Measurements from ENCODE around the gene HGS. TPM values are rescaled to one million over a fixed set of nuclear protein-coding genes. Genes with fewer than 3 reads are reported as not detected.
"Not testable (repeated sequence)": the region's sequence is repeated elsewhere in the genome, so short reads cannot be mapped to it uniquely, and the experiment has no call there.

The HGS gene
- total RNA-seq, 1 experiment from 2014 or later, result 146 TPM

GRCh38 chr17:81665205-81666091 is 18.4 kb upstream of the HGS start:
- Histone ChIP-seq H3K27ac (peak overlapping the region; percentile 58), H3K4me1 (replicated peaks) (peaks cover 23% of the 10 kb centered on the region), H3K27me3 (replicated peaks) (no peaks in the 10 kb centered on the region), H3K4me3 (peak overlapping the region; percentile 85), H3K36me3 (peaks cover 55% of the 10 kb centered on the region), H3K9me3 (replicated peaks) (no peaks in the 10 kb centered on the region)
- DNase-seq (ENCODE audit: low read depth in 1 of 2, low spot score in 2 of 2), result peak in 1 of 2 experiments; percentile 64

GRCh38 chr17:81666092-81666341 is 17.8 kb upstream of the HGS start:
- peaks cover 61% of the 10 kb centered on the region for H3K36me3 ChIP-seq
- H3K27ac ChIP-seq, result peak overlapping the region; percentile 58
- H3K4me3 ChIP-seq, result peak overlapping the region; percentile 85
- DNase-seq (ENCODE audit: low read depth in 1 of 2, low spot score in 2 of 2), result peak in 1 of 2 experiments; percentile 66
- H3K27me3 ChIP-seq (replicated peaks), result no peaks in the 10 kb centered on the region
- H3K4me1 ChIP-seq (replicated peaks), result peaks cover 23% of the 10 kb centered on the region
- H3K9me3 ChIP-seq (replicated peaks), result no peaks in the 10 kb centered on the region

- Histone ChIP-seq H3K27me3 (replicated peaks) (no peaks in the 10 kb centered on the region), H3K9me3 (replicated peaks) (no peaks in the 10 kb centered on the region), H3K4me3 (peak within 1 kb of the TSS; percentile 85), H3K4me1 (replicated peaks) (peaks cover 23% of the 10 kb centered on the region), H3K27ac (peak within 1 kb of the TSS; percentile 58), H3K36me3 (peaks cover 67% of the 10 kb centered on the region)
- DNase-seq (ENCODE audit: low read depth in 1 of 2, low spot score in 2 of 2), result peak; percentile 95 to 99
These were observed 17.2 kb upstream of the HGS start, which contains the start of the genes CCDC137 and OXLD1 for GRCh38 chr17:81666342-81667191. CCDC137 (plus strand) TSS chr17:81666737; CDS start chr17:81666767, 30 bp downstream. OXLD1 (minus strand) TSS chr17:81666605; CDS start chr17:81666577, 28 bp downstream.

DNA sequence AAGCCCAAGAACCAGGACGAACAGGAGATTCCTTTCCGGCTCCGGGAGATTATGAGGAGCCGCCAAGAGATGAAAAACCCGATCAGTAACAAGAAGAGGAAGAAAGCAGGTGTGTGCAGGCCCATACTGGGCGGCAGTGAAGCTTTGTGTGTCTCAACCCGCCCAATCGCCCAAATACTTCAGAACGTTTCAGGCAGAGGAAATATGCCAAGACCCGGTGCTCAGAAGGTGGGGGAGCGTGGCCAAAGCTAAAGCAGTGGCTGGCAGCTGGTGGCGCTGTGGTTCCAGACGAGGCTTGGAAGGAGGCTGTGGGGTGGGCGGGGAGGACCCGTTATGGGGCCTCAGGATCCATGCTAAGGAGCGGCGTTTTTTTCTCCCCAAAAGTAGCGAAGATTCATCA is 16.1 kb upstream of the HGS start:
- Histone ChIP-seq H3K27me3 (replicated peaks) (no peaks in the 10 kb centered on the region), H3K4me1 (replicated peaks) (peaks cover 23% of the 10 kb centered on the region), H3K4me3 (peak overlapping the region; percentile 85), H3K9me3 (replicated peaks) (no peaks in the 10 kb centered on the region), H3K36me3 (peaks cover 78% of the 10 kb centered on the region), H3K27ac (no peak overlapping the region)
- no peak for DNase-seq (ENCODE audit: low read depth in 1 of 2, low spot score in 2 of 2)

DNA sequence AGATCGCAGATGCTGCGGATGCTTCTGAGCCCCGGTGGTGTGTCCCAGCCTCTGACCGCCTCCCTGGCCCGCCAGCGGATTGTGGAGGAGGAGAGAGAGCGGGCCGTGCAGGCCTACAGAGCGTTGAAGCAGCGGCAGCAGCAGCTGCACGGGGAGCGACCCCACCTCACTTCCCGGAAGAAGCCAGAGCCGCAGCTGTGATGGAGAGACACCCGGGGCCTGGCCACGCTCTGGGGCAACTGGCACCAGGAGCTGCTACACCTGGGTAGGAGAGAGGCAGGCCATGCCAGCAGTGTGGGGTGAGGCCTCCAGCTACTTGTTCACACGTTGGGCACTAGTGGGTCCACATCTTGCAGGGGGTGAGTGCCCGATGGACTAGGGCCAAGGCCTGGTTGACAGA is 11.3 kb upstream of the HGS start:
- Histone ChIP-seq H3K27ac (no peak overlapping the region), H3K9me3 (replicated peaks) (no peaks in the 10 kb centered on the region), H3K27me3 (replicated peaks) (no peaks in the 10 kb centered on the region), H3K4me1 (replicated peaks) (peaks cover 6% of the 10 kb centered on the region), H3K4me3 (no peak overlapping the region), H3K36me3 (peaks cover 82% of the 10 kb centered on the region)
- DNase-seq (ENCODE audit: low read depth in 1 of 2, low spot score in 2 of 2), result no peak

- H3K9me3 ChIP-seq (replicated peaks), result no peaks in the 10 kb centered on the region
- no peak overlapping the region for H3K4me3 ChIP-seq
- H3K27ac ChIP-seq, result no peak overlapping the region
- H3K4me1 ChIP-seq (replicated peaks), result peaks cover 2% of the 10 kb centered on the region
- DNase-seq (ENCODE audit: low read depth in 1 of 2, low spot score in 2 of 2), result no peak
- no peaks in the 10 kb centered on the region for H3K27me3 ChIP-seq (replicated peaks)
- peaks cover 78% of the 10 kb centered on the region for H3K36me3 ChIP-seq
These were observed 10.9 kb upstream of the HGS start for GRCh38 chr17:81672954-81673353.

GRCh38 chr17:81673561-81674258 is 10.1 kb upstream of the HGS start:
- Histone ChIP-seq H3K27ac (no peak overlapping the region), H3K4me3 (no peak overlapping the region), H3K9me3 (replicated peaks) (no peaks in the 10 kb centered on the region), H3K36me3 (peaks cover 71% of the 10 kb centered on the region), H3K27me3 (replicated peaks) (no peaks in the 10 kb centered on the region), H3K4me1 (replicated peaks) (no peaks in the 10 kb centered on the region)
- peak in 1 of 2 experiments; percentile 47 for DNase-seq (ENCODE audit: low read depth in 1 of 2, low spot score in 2 of 2)

DNA sequence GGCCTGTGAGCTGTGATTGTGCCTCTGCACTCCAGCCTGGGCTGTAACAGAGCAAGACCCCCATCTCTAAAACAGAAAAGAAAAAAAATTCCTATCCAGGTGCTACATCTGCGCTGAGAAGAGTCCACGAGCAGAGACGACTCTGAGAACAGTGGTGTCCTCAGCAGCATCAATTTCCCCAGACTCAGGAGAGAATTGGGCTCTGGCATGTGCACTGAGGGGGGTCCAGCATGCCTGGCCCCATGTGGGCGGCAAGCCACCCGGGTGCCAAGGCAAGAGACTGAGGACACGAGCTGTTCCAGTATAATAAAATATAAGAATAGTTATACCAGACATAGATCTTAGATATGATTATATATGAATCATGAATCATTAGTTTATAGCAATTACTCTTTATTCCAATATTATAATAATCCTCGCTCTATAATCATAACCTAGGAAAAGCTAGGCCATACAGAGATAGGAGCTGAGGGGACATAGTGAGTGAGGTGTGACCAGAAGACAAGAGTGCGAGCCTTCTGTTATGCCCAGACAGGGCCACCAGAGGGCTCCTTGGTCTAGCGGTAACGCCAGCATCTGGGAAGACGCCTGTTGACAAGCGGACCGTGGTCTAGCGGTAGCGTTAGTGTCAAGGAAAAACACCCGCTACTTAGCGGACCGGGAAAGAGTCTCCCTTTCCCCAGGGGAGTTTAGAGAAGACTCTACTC is 8.1 kb upstream of the HGS start:
- H3K36me3 ChIP-seq, result peaks cover 61% of the 10 kb centered on the region
- H3K4me3 ChIP-seq; H3K27ac ChIP-seq; H3K27me3 ChIP-seq (replicated peaks); H3K4me1 ChIP-seq (replicated peaks); H3K9me3 ChIP-seq (replicated peaks): not testable (repeated sequence)
- DNase-seq (ENCODE audit: low read depth in 1 of 2, low spot score in 2 of 2), result peak; percentile 35 to 61

GRCh38 chr17:81676906-81677305 is 6.9 kb upstream of the HGS start:
- no peaks in the 10 kb centered on the region for H3K27me3 ChIP-seq (replicated peaks)
- no peak overlapping the region for H3K4me3 ChIP-seq
- peak in 1 of 2 experiments; percentile 48 for DNase-seq (ENCODE audit: low read depth in 1 of 2, low spot score in 2 of 2)
- no peaks in the 10 kb centered on the region for H3K9me3 ChIP-seq (replicated peaks)
- H3K36me3 ChIP-seq, result peaks cover 61% of the 10 kb centered on the region
- no peak overlapping the region for H3K27ac ChIP-seq
- H3K4me1 ChIP-seq (replicated peaks), result peaks cover 5% of the 10 kb centered on the region

GRCh38 chr17:81680150-81680549 is 3.7 kb upstream of the HGS start:
- no peak for DNase-seq (ENCODE audit: low read depth in 1 of 2, low spot score in 2 of 2)
- no peaks in the 10 kb centered on the region for H3K27me3 ChIP-seq (replicated peaks)
- no peak overlapping the region for H3K27ac ChIP-seq
- peaks cover 24% of the 10 kb centered on the region for H3K4me1 ChIP-seq (replicated peaks)
- no peak overlapping the region for H3K4me3 ChIP-seq
- peaks cover 54% of the 10 kb centered on the region for H3K36me3 ChIP-seq
- H3K9me3 ChIP-seq (replicated peaks), result no peaks in the 10 kb centered on the region

- peak; percentile 57 to 87 for DNase-seq (ENCODE audit: low read depth in 1 of 2, low spot score in 2 of 2)
- Histone ChIP-seq H3K4me3 (no peak overlapping the region), H3K9me3 (replicated peaks) (no peaks in the 10 kb centered on the region), H3K27ac (no peak overlapping the region), H3K36me3 (peaks cover 61% of the 10 kb centered on the region), H3K4me1 (replicated peaks) (peaks cover 29% of the 10 kb centered on the region), H3K27me3 (replicated peaks) (no peaks in the 10 kb centered on the region)
These were observed 2.1 kb upstream of the HGS start for GRCh38 chr17:81681672-81682071.

- Histone ChIP-seq H3K9me3 (replicated peaks) (no peaks in the 10 kb centered on the region), H3K4me3 (peak overlapping the region; percentile 98), H3K27me3 (replicated peaks) (no peaks in the 10 kb centered on the region), H3K36me3 (peaks cover 69% of the 10 kb centered on the region), H3K27ac (peak overlapping the region; percentile 56), H3K4me1 (replicated peaks) (peaks cover 29% of the 10 kb centered on the region)
- peak in 1 of 2 experiments; percentile 46 for DNase-seq (ENCODE audit: low read depth in 1 of 2, low spot score in 2 of 2)
These were observed 1.1 kb upstream of the HGS start for GRCh38 chr17:81682565-81683207.

- Histone ChIP-seq H3K9me3 (replicated peaks) (no peaks in the 10 kb centered on the region), H3K36me3 (peaks cover 74% of the 10 kb centered on the region), H3K4me3 (peak overlapping the region; percentile 98), H3K27me3 (replicated peaks) (no peaks in the 10 kb centered on the region), H3K27ac (peak overlapping the region; percentile 56), H3K4me1 (replicated peaks) (peaks cover 29% of the 10 kb centered on the region)
- peak; percentile 62 to 63 for DNase-seq (ENCODE audit: low read depth in 1 of 2, low spot score in 2 of 2)
These were observed 615 bp upstream of the HGS start for GRCh38 chr17:81683208-81683583.
